HepG2 (cell line): ENCODE measurements around the gene SLC38A4. TPM values are rescaled to one million over a fixed set of nuclear protein-coding genes. Genes with fewer than 3 reads are reported as not detected.

Source experiments
- ATAC-seq: fragments of 200-7000 bp; cut with Tn5 transposase; 3 replicates; pipeline ENCODE4 v1.9.1; 2020; ENCODE audit warnings: mild to moderate bottlenecking, moderate library complexity
- BruUV-seq: library from RNA; stranded (reverse); fragments of 400-500 nt; replicated peaks from 2 replicates; lab custom pipeline; 2021; lab: Mats Ljungman, UMichigan
- CTCF ChIA-PET: fragments of 300-600 bp; formaldehyde crosslinking; extraction: SDS; loops from one replicate; lab custom pipeline; 2021; ENCODE audit warnings: low total read pairs, inconsistent platforms, low intra/inter-chr PET ratio; lab: Yijun Ruan, JAX
- POLR2A ChIA-PET: fragments of 350-600 bp; sonication (Branson Sonifier 250); formaldehyde crosslinking; loops from one replicate; lab custom pipeline; 2020; ENCODE audit warnings: antibody characterized with exemption, inconsistent platforms; lab: Yijun Ruan, JAX
- DNase-seq: peaks from one replicate; pipeline ENCODE4 v3.0.0-alpha.2; 2015; ENCODE audit warnings: low spot score
- FAIRE-seq: peaks from 3 replicates; lab custom pipeline; 2011; peaks lifted over from hg19 to GRCh38; lab: Jason Lieb, UNC
- H2AFZ ChIP-seq: one replicate; pipeline ENCODE4 v1.6.1; 2011; ENCODE audit warnings: low read length, inconsistent platforms
- H3K27ac ChIP-seq: fragments of 300-600 bp; 3 replicates; pipeline ENCODE4 v1.8.0; 2011; ENCODE audit warnings: mixed run types, mild to moderate bottlenecking, mixed read lengths, low read length, inconsistent platforms; ENCODE audit not compliant: insufficient read depth; ENCODE audit errors: extremely low read length
- H3K27me3 ChIP-seq, 2 experiments: fragments of 200-600 bp in 1 of 2; 2 replicates in 1 of 2; 3 replicates in 1 of 2; pipeline versions ENCODE4 v1.6.0 to v1.8.0; 2011; ENCODE audit warnings: low read length in 2 of 2, mild to moderate bottlenecking in 2 of 2, moderate library complexity in 2 of 2, inconsistent platforms in 1 of 2; ENCODE audit not compliant: insufficient read depth in 2 of 2, control insufficient read depth in 1 of 2
- H3K36me3 ChIP-seq, 2 experiments: fragments of 200-600 bp in 1 of 2; replicated peaks in 1 of 2; 2 replicates in 1 of 2; 3 replicates in 1 of 2; pipeline versions ENCODE4 v1.5.1 to v1.8.0; 2011; ENCODE audit warnings: low read length in 2 of 2, inconsistent platforms in 1 of 2; ENCODE audit not compliant: insufficient read depth in 2 of 2, control insufficient read depth in 1 of 2
- H3K4me1 ChIP-seq: 2 replicates; pipeline ENCODE4 v1.5.1; 2012; ENCODE audit warnings: low read length, inconsistent platforms; ENCODE audit not compliant: insufficient read depth
- H3K4me2 ChIP-seq: 2 replicates; pipeline ENCODE4 v1.6.0; 2011; ENCODE audit warnings: low read depth, low read length, inconsistent platforms
- H3K4me3 ChIP-seq, 3 experiments: fragments of 200-600 bp in 1 of 3; sonication (generic), shearing (Covaris generic) in 1 of 3; replicated peaks in 1 of 3; 2 replicates each; pipeline ENCODE4 v1.5.1; 2011 to 2016; ENCODE audit warnings: low read length in 3 of 3, inconsistent platforms in 2 of 3, low read depth in 2 of 3, mild to moderate bottlenecking in 2 of 3, control low read depth in 1 of 3, mixed read lengths in 1 of 3; ENCODE audit not compliant: insufficient read depth in 1 of 3
- H3K79me2 ChIP-seq: one replicate; pipeline ENCODE4 v1.6.1; 2011; ENCODE audit warnings: low read length, inconsistent platforms; ENCODE audit not compliant: insufficient read depth
- H3K9ac ChIP-seq: 2 replicates; pipeline ENCODE4 v1.6.0; 2011; ENCODE audit warnings: mild to moderate bottlenecking, low read depth, low read length, inconsistent platforms; ENCODE audit not compliant: insufficient read depth
- H3K9me3 ChIP-seq: 2 replicates; pipeline ENCODE4 v1.5.1; 2012; ENCODE audit warnings: mild to moderate bottlenecking, low read length
- H4K20me1 ChIP-seq: 2 replicates; pipeline ENCODE4 v1.6.0; 2011; ENCODE audit warnings: inconsistent platforms, mild to moderate bottlenecking, low read length, moderate library complexity; ENCODE audit not compliant: insufficient read depth
- ATM ChIP-seq: fragments of 450-650 bp; IDR thresholded peaks from 2 replicates; pipeline ENCODE4 v1.7.1; 2017; ENCODE audit warnings: mild to moderate bottlenecking, borderline replicate concordance
- GRHL1 ChIP-seq: sonication (generic); formaldehyde crosslinking; conservative IDR thresholded peaks from 2 replicates; pipeline ENCODE4 v1.8.0; 2022; ENCODE audit warnings: missing genetic modification reagents
- HOXA7 ChIP-seq: sonication (generic); formaldehyde crosslinking; IDR thresholded peaks from 2 replicates; pipeline ENCODE4 v1.8.1; 2022; ENCODE audit warnings: mild to moderate bottlenecking, missing genetic modification reagents, moderate library complexity
- MAFF ChIP-seq: IDR thresholded peaks from 2 replicates; pipeline ENCODE4 v1.6.1; 2011; ENCODE audit warnings: low read depth, low read length, improper control_type of control experiment
- MAFK ChIP-seq, 2 experiments: IDR thresholded peaks in 1 of 2; conservative IDR thresholded peaks in 1 of 2; 2 replicates each; pipeline ENCODE4 v1.6.1; 2011; ENCODE audit warnings: improper control_type of control experiment in 2 of 2, low read length in 2 of 2
- MIER2 ChIP-seq: IDR thresholded peaks from 2 replicates; pipeline ENCODE4 v1.6.1; 2016; ENCODE audit warnings: missing biosample characterization, missing genetic modification reagents
- NCOA5 ChIP-seq: sonication (generic); formaldehyde crosslinking; IDR thresholded peaks from 2 replicates; pipeline ENCODE4 v1.4.0; 2020; ENCODE audit warnings: missing genetic modification reagents
- SMARCC2 ChIP-seq: fragments of 450-650 bp; IDR thresholded peaks from 2 replicates; pipeline ENCODE4 v1.6.1; 2017; ENCODE audit warnings: antibody characterized with exemption, mild to moderate bottlenecking
- SP4 ChIP-seq: sonication (generic); formaldehyde crosslinking; IDR thresholded peaks from 2 replicates; pipeline ENCODE4 v1.8.1; 2023; ENCODE audit warnings: mild to moderate bottlenecking, missing genetic modification reagents
- ZFP91 ChIP-seq: sonication (generic); formaldehyde crosslinking; IDR thresholded peaks from 2 replicates; pipeline ENCODE4 v1.9.0; 2022; ENCODE audit warnings: missing genetic modification reagents, mild to moderate bottlenecking, borderline replicate concordance
- ZNF207 ChIP-seq: fragments of 450-650 bp; IDR thresholded peaks from 2 replicates; pipeline ENCODE4 v1.6.1; 2016; ENCODE audit warnings: antibody characterized with exemption, borderline replicate concordance
- ZNF256 ChIP-seq: sonication (generic); formaldehyde crosslinking; conservative IDR thresholded peaks from 2 replicates; pipeline ENCODE4 v1.4.0; 2020; ENCODE audit warnings: missing genetic modification reagents
- ZNF468 ChIP-seq: sonication (generic); formaldehyde crosslinking; IDR thresholded peaks from 2 replicates; pipeline ENCODE4 v1.8.0; 2022; ENCODE audit warnings: mild to moderate bottlenecking, moderate library complexity, missing genetic modification reagents
- ZNF557 ChIP-seq: sonication (generic); formaldehyde crosslinking; IDR thresholded peaks from 2 replicates; pipeline ENCODE4 v1.4.0; 2020; ENCODE audit warnings: missing genetic modification reagents
- ZSCAN12 ChIP-seq: sonication (generic); formaldehyde crosslinking; IDR thresholded peaks from 2 replicates; pipeline ENCODE4 v1.9.0; 2021; ENCODE audit warnings: mild to moderate bottlenecking, missing genetic modification reagents
- ZSCAN20 ChIP-seq: sonication (generic); formaldehyde crosslinking; IDR thresholded peaks from 2 replicates; pipeline ENCODE4 v1.4.0; 2020; ENCODE audit warnings: missing genetic modification reagents, mild to moderate bottlenecking, borderline replicate concordance
- WGBS: methylation state at CpG from one replicate; pipeline ENCODE4 v1.1.6; 2017; ENCODE audit warnings: low lambda C conversion rate; 5-methylcytosine and 5-hydroxymethylcytosine counted together
- in situ Hi-C: cut with HindIII; loops from 2 replicates; pipeline ENCODE4 v1.10.0; 2017; ENCODE audit warnings: low pct_unique_long_range_greater_than_20kb; ENCODE audit not compliant: extremely low pct_ligation_motif_present
- intact Hi-C: fragments of 100-400 bp; cut with micrococcal nuclease; formaldehyde crosslinking; loops from one replicate; pipeline ENCODE4 v1.10.0; 2022; ENCODE audit not compliant: unreplicated experiment
- polyA plus RNA-seq, 8 experiments: library from polyadenylated mRNA; depleted of rRNA in 3 of 8; stranded (reverse) in 7 of 8; unstranded in 1 of 8; fragments of >200 nt; fragmentation: Illumina TruSeq in 4 of 8; extraction: Trizol in 4 of 8; gene quantifications; 2 replicates each; pipeline versions ENCODE4 v1.2.1 to v1.2.3, GENCODE V29; 2011 to 2016; ENCODE audit warnings: low read depth in 4 of 8, missing spikeins in 1 of 8, mixed read lengths in 1 of 8; ENCODE audit not compliant: insufficient read depth in 1 of 8
- total RNA-seq, 5 experiments: library from RNA; depleted of rRNA; stranded (reverse); fragments of >200 nt; fragmentation: Illumina TruSeq; extraction: Trizol; gene quantifications; 2 replicates each; pipeline ENCODE4 v1.2.3, GENCODE V29; 2016; ENCODE audit warnings: low read depth in 1 of 5

SLC38A4 gene
- total and polyA plus RNA-seq, 2 of the 13 experiments (the other 11 are each of a cell fraction or from before 2014, with no cell fraction given) = 3.5 to 5.2 TPM

DNA sequence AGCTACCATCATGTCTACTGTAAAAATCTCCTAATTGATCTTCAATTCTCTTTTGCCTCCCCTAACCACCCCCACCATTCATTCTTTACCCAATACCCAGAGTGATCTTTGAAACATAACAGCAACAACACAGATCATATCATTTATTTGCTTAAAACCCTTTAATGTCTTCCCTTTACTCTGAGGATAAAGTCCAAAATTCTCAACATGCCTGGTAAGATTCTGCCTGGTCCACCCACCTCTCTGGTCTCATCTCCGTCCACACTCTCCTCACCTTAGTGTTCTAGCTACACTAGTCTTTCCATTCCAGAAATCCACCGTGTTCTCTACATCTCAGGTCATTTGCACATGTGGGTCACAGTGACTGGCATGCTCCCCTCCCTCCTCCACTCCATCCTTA lies 27.7 kb downstream of the SLC38A4 start (continued):
- no peak for TF ChIP-seq ZFP91 (CRISPR knock-in tag)
- TF ChIP-seq SMARCC2 = no peak
- no peak for TF ChIP-seq SP4 (CRISPR knock-in tag)
- TF ChIP-seq GRHL1 (CRISPR knock-in tag) = no peak
- TF ChIP-seq ZNF468 = no peak
- no peak for TF ChIP-seq HOXA7 (CRISPR knock-in tag)
- no peak for TF ChIP-seq ZSCAN12 (CRISPR knock-in tag)
- TF ChIP-seq ZNF557 = no peak
- no peak for TF ChIP-seq ATM
- no peak for TF ChIP-seq ZNF207
- no peak for TF ChIP-seq MIER2 (CRISPR knock-in tag)
- TF ChIP-seq NCOA5 (CRISPR knock-in tag) = no peak
- TF ChIP-seq, all 625 proteins: peak for 66

GRCh38 chr12:46795988-46796387 lies 29.8 kb downstream of the SLC38A4 start:
- Histone ChIP-seq H3K36me3 (no peaks in the 10 kb centered on the region), H3K4me3 (no peak overlapping the region), H3K9ac (no peak overlapping the region), H3K79me2 (no peaks in the 10 kb centered on the region), H3K27me3 (no peaks in the 10 kb centered on the region; a peak in 1 of 5 replicates), H3K4me2 (no peak overlapping the region), H3K27ac (no peak overlapping the region), H2AFZ (no peak overlapping the region), H3K9me3 (no peaks in the 10 kb centered on the region), H4K20me1 (no peaks in the 10 kb centered on the region), H3K4me1 (peaks cover 45% of the 10 kb centered on the region)
- ChIA-PET CTCF (no interaction called here), POLR2A (interaction anchor here (1.0 kb wide), 1 partner anchor 15 kb away, joined by 3 read pairs; no protein-coding TSS in a partner anchor)
- ATAC-seq (no peak), DNase-seq (no peak), FAIRE-seq (no peak)
- intact Hi-C loops (no loop called here), in situ Hi-C loops (no loop called here)
- 96% methylated on average over 4 of the region's 4 CpGs for WGBS
- no TSS peak for BruUV-seq
- TF ChIP-seq ZNF256 (CRISPR knock-in tag) = no peak
- peak; percentile 53 to 74; a peak in 3 of 4 replicates for TF ChIP-seq MAFK (conservative IDR thresholded peaks at IDR 0.05 in 1 of 2, IDR thresholded peaks at IDR 0.05 in 1 of 2; ENCODE audit: low read length in 2 of 2)
- TF ChIP-seq MAFF = peak; percentile 69
- TF ChIP-seq ZSCAN20 (CRISPR knock-in tag) = no peak
